A549 treated with CORT108297 at 1 μM for 4 hours (cell line): ENCODE measurements around the gene PTK6. TPM values are rescaled to one million over a fixed set of nuclear protein-coding genes. Genes with fewer than 3 reads are reported as not detected.

Experiments
- total RNA-seq: library from RNA; stranded (reverse); fragments of 200-300 nt; extraction: Qiagen RNA extraction; gene quantifications from 5 replicates; pipeline ENCODE4 v1.2.3, GENCODE V29; 2022

PTK6 gene
- total RNA-seq, result 2.2 to 3.5 TPM (median 3.2 TPM) in 5 replicates

DNA sequence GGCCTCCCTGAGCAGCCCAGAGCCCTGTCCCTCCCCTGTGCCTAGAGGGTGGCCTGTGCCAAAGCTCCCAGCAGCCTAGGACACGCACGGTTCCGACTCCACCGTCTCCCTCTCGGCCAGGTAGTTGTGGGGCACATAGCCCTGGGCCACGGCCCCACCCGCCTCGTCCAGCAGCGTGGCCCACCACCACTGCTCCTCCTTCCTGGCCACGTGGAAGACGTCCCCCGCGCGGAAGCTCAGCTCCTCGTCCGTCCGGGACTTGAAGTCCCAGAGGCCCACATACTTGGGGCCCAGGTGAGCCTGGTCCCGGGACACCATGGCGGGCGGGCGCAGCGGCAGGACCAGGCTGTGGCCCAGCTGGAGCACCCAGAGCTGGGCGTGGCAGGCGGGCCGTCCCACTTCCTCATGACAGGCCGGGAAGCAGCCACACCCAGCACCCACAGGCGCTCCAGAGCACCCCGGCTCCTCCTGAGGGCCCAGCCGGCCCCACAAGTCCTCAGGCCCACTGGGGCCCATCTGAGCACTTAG, at the start of gene PTK6:
Gene PTK6, minus strand, starts transcription at position 380 of the 528 bp plus-strand sequence. Its CDS starts 62 bp downstream, at position 318.

DNA sequence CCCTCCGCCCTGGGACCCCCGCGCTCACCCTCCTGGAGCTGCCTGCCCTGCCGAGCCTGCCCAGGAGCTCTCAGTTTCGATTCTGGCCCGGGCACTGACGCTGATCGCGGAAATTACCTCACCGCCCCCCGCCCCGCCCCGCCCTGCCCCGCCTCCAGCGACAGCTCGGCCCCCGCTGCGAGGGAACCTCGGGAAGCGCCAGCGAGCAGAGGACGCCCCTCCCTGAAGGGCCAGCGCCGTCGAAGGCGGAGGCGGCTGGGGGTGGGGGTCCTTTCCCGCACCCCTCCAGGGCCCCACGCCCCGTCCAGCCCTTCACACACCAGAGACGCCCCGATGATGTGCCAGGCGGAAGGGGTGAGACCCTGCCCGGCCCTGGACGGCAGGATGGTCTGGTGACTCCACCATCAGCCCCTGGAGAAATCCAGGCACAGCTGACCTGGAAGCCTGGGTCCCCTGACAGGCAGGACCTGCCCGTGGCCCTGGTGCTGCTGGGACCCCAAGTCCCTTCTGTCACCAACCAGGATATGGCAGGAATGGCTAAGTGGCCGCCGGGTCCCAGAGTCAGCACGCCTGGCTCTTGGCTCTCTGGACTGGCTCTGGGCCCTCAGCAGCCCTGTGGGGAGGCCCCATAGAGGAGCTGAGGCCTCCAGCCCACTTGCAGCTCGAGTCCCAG, 37.1 kb upstream of the PTK6 start, which contains the start of gene HELZ2:
Gene HELZ2, minus strand, starts transcription at position 84 of the 673 bp plus-strand sequence. CDS start 1,854 bp downstream, outside the sequence.

DNA sequence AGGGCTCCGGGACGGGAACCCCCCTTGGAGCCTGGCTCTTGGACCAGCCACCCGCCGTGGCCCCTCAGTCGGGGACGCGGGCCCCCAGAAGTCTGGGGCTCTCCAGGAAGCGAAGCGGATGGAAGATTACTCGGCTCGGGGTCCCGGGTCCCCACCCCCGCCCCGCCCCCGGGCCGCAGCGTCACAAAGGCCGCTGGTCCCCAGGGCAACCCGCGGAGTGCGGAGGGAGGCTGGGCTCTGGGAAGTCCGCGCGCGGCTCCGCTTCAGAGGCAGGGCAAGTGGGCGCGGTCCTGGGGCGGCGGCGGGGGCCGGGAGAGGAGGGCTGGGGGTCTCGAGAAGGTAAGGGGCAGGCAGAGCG, 16.7 kb upstream of the PTK6 start, which contains the start of gene FNDC11:
Gene FNDC11, plus strand, starts transcription at position 227 of the 358 bp plus-strand sequence. CDS start 1,505 bp downstream, outside the sequence.

DNA sequence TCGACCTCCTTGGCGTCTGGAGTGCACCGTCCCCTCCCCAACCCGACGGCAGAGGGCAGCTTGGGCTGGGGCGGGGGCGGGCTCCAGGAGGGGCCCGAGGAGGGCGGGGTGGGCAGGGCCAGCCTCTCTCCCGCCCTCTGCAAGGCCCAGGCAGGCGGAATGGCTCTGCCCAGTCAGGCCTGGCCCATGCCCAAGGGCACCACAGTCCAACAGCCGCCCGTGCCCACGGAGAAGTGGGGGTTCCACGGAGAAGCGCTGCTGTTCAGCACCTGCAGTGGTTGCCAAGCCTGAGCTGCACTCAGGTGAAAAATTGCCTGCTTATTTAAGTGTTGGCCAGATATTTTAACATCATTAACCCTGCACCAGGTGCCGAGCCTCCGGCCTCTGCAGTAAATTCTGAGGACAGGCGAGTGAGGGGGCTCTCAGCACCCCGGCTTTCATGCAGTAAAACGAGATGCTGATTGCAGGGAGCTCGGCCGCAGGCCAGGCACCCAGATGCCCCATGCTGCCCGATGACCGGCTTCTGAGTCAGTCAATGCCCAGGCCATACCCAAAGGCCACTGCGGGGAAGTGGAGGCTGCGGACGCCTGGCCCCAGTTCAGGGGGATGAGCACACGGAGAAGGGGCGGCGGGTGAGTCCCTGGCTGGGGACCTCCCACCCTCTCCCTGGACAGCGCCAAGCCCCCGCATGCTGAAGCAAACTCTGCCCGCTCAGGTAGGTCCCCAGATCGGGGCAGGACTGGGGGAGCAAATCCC, 10.7 kb upstream of the PTK6 start, which contains the start of gene SRMS:
Gene SRMS, minus strand, starts transcription at position 25 of the 756 bp plus-strand sequence. CDS start 286 bp downstream, outside the sequence.

DNA sequence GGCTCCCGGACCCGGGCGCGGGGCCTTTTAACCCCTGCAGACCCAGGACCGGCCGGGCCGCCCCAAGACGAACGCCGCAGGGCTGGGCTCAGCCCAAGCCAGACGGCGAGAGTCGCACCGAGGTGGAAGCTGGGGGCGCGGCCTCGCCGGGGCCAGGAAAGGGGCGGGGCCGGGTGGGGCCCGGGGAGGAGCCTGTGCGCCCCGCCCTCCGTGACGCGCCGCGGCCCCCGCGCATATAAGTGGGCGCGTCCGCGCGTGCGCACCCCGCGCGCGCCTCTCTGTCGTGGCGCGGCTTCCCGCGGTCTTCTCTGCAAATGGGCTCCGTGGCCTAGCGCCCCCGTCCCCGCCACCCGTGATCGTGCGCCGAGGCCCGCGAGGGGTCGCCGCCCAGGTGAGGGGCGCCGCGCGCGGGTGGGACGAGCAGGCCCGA, 16.7 kb downstream of the PTK6 start, which contains the start of gene PPDPF:
Gene PPDPF, plus strand, starts transcription at position 262 of the 430 bp plus-strand sequence. CDS start 544 bp downstream, outside the sequence.

DNA sequence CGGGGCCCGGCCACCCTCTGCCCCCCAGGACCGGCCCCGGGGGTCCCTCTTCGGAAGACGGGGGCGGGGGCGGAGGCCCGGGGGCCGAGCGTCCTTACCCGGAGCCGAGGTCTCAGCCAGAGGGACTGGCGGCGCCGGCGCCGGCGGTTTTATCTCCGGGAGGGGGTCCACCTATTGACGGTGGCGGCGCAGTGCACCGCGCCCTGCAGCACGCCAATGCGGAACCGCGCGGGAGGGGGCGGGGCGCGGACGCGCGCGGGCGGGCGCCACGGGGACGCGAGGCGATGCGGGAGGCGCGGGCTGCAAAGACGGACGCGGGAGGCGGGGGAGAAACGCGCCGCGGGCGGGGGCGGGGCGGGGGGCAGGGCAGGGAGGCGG, 38.2 kb downstream of the PTK6 start, which contains the start of gene EEF1A2:
Gene EEF1A2, minus strand, starts transcription at position 124 of the 378 bp plus-strand sequence. CDS start 1,320 bp downstream, outside the sequence.

Other genes with a start within 250 kb of the PTK6 start
- gene COL20A1, start 244.2 kb downstream of the PTK6 start, total RNA-seq, result 0.57 to 1.6 TPM (median 1.1 TPM) in 5 replicates
- 0.09 to 0.84 TPM (median 0.33 TPM) in 5 replicates for gene CHRNA4, start 176.0 kb downstream of the PTK6 start, total RNA-seq
- 0.40 to 0.89 TPM (median 0.81 TPM) in 5 replicates for gene KCNQ2, start 64.7 kb downstream of the PTK6 start, total RNA-seq
- 141 to 180 TPM (median 158 TPM) in 5 replicates for gene EEF1A2, start 38.3 kb downstream of the PTK6 start, total RNA-seq
- 273 to 372 TPM (median 330 TPM) in 5 replicates for gene PPDPF, start 16.6 kb downstream of the PTK6 start, total RNA-seq
- not detected in 5 replicates for gene SRMS, start 10.4 kb upstream of the PTK6 start, total RNA-seq
- gene FNDC11, start 16.8 kb upstream of the PTK6 start, total RNA-seq, result 0.13 to 0.38 TPM (median 0.17 TPM) in 5 replicates
- gene HELZ2, start 36.9 kb upstream of the PTK6 start, total RNA-seq, result 7.3 to 13.1 TPM (median 9.4 TPM) in 5 replicates
- 8.5 to 11.7 TPM (median 10.5 TPM) in 5 replicates for gene GMEB2, start 89.7 kb upstream of the PTK6 start, total RNA-seq
- gene STMN3, start 116.0 kb upstream of the PTK6 start, total RNA-seq, result 6.6 to 12.3 TPM (median 10.5 TPM) in 5 replicates
- gene RTEL1, start 120.9 kb upstream of the PTK6 start, total RNA-seq, result 4.8 to 8.3 TPM (median 7.7 TPM) in 5 replicates
- 0.47 to 1.4 TPM (median 0.76 TPM) in 5 replicates for gene TNFRSF6B, start 159.3 kb upstream of the PTK6 start, total RNA-seq
- gene ARFRP1, start 170.6 kb upstream of the PTK6 start, total RNA-seq, result 29.1 to 43.6 TPM (median 39.1 TPM) in 5 replicates
- gene ZGPAT, start 170.7 kb upstream of the PTK6 start, total RNA-seq, result 22.2 to 32.0 TPM (median 28.6 TPM) in 5 replicates
- 4.0 to 12.2 TPM (median 10.7 TPM) in 5 replicates for gene LIME1, start 199.3 kb upstream of the PTK6 start, total RNA-seq
- 57.2 to 111 TPM (median 97.3 TPM) in 5 replicates for gene SLC2A4RG, start 202.4 kb upstream of the PTK6 start, total RNA-seq